PC-3 (cell line): ENCODE results near the gene YIPF6. TPM values are rescaled to one million over a fixed set of nuclear protein-coding genes. Genes with fewer than 3 reads are reported as not detected.

ENCODE experiments used
- ATAC-seq: fragments of 200-7000 bp; cut with Tn5 transposase; 2 replicates; pipeline ENCODE4 v1.9.1; 2020; ENCODE audit warnings: mild to moderate bottlenecking, moderate library complexity
- Bru-seq: library from RNA; stranded (reverse); fragments of 400-500 nt; gene quantifications from one replicate; lab custom pipeline; 2021; lab: Mats Ljungman, UMichigan
- BruChase-seq, 2 experiments: library from RNA; stranded (reverse); fragments of 400-500 nt; gene quantifications; one replicate each; lab custom pipeline; 2021; lab: Mats Ljungman, UMichigan
- BruUV-seq: library from RNA; stranded (reverse); fragments of 400-500 nt; replicated peaks from 2 replicates; lab custom pipeline; 2021; lab: Mats Ljungman, UMichigan
- CTCF ChIA-PET: fragments of 300-600 bp; sonication (Branson Sonifier 250); formaldehyde crosslinking; loops from one replicate; lab custom pipeline; 2022; ENCODE audit warnings: antibody characterized with exemption; lab: Charles Lee
- POLR2A ChIA-PET: fragments of 300-600 bp; sonication (Branson Sonifier 250); formaldehyde crosslinking; loops from one replicate; lab custom pipeline; 2022; ENCODE audit warnings: antibody characterized with exemption; ENCODE audit not compliant: unreplicated experiment; lab: Charles Lee
- DNase-seq: peaks from one replicate; pipeline ENCODE4 v3.0.0-alpha.2; 2015
- H2AFZ ChIP-seq: fragments of 300-600 bp; sonication (generic); 2 replicates; pipeline ENCODE4 v1.6.0; 2016; ENCODE audit warnings: antibody characterized with exemption, low read length
- H3F3A ChIP-seq: fragments of 300-600 bp; sonication (generic); one replicate; pipeline ENCODE4 v1.6.0; 2017; ENCODE audit warnings: antibody characterized with exemption, low read length, control low read depth, mild to moderate bottlenecking; ENCODE audit not compliant: unreplicated experiment
- H3K27ac ChIP-seq: fragments of 300-600 bp; sonication (generic); 2 replicates; pipeline ENCODE4 v1.5.1; 2016; ENCODE audit warnings: mild to moderate bottlenecking, low read length
- H3K27me3 ChIP-seq: fragments of 300-600 bp; sonication (generic); 2 replicates; pipeline ENCODE4 v1.6.1; 2016; ENCODE audit warnings: low read length, mixed read lengths
- H3K36me3 ChIP-seq: fragments of 300-600 bp; sonication (generic); 2 replicates; pipeline ENCODE4 v1.6.1; 2016; ENCODE audit warnings: low read depth, mixed run types, low read length, mixed read lengths
- H3K4me1 ChIP-seq: fragments of 300-600 bp; sonication (generic); 2 replicates; pipeline ENCODE4 v1.5.1; 2016; ENCODE audit warnings: low read length; ENCODE audit not compliant: insufficient read depth
- H3K4me2 ChIP-seq: fragments of 300-600 bp; sonication (generic); 2 replicates; pipeline ENCODE4 v1.6.0; 2016; ENCODE audit warnings: low read length
- H3K4me3 ChIP-seq: fragments of 300-600 bp; sonication (generic); 2 replicates; pipeline ENCODE4 v1.5.1; 2016; ENCODE audit warnings: mild to moderate bottlenecking, low read length, mixed read lengths
- H3K79me2 ChIP-seq: fragments of 300-600 bp; sonication (generic); 2 replicates; pipeline ENCODE4 v1.6.1; 2017; ENCODE audit warnings: low read length, mixed read lengths
- H3K9ac ChIP-seq: fragments of 300-600 bp; sonication (generic); 2 replicates; pipeline ENCODE4 v1.6.0; 2016; ENCODE audit warnings: mild to moderate bottlenecking, low read length
- H3K9me2 ChIP-seq: fragments of 300-600 bp; sonication (generic); replicated peaks from 2 replicates; pipeline ENCODE4 v1.6.1; 2016; ENCODE audit warnings: mixed run types, low read length, mixed read lengths
- H3K9me3 ChIP-seq: fragments of 300-600 bp; sonication (generic); 2 replicates; pipeline ENCODE4 v1.6.1; 2016; ENCODE audit warnings: low read length, mixed read lengths
- H4K20me1 ChIP-seq: fragments of 300-600 bp; sonication (generic); 2 replicates; pipeline ENCODE4 v1.6.1; 2016; ENCODE audit warnings: low read length, mixed read lengths
- EZH2 ChIP-seq: fragments of 300-600 bp; sonication (generic); IDR thresholded peaks from one replicate; pipeline ENCODE4 v1.6.1; 2017; ENCODE audit warnings: antibody characterized with exemption, mild to moderate bottlenecking, low read length; ENCODE audit not compliant: unreplicated experiment
- EZH2phosphoT487 ChIP-seq: fragments of 300-600 bp; sonication (generic); IDR thresholded peaks from 2 replicates; pipeline ENCODE4 v1.6.1; 2018; ENCODE audit warnings: mild to moderate bottlenecking, antibody characterized with exemption, low read length, borderline replicate concordance
- intact Hi-C: fragments of 100-400 bp; cut with micrococcal nuclease; formaldehyde crosslinking; loops from 2 replicates; pipeline ENCODE4 v1.9.0; 2023
- long read RNA-seq: library from polyadenylated mRNA; unstranded; transcript quantifications from one replicate; pipeline ENCODE4 v2.0.0, GENCODE V29; 2021; ENCODE audit not compliant: unreplicated experiment
- total RNA-seq: library from RNA; depleted of rRNA; stranded (reverse); fragments of >200 nt; gene quantifications from 2 replicates; pipeline ENCODE4 v1.2.3, GENCODE V29; 2014; rRNA removed
- TF ChIP-seq, protein P1 (sequence below): fragments of 300-600 bp; sonication (generic); conservative IDR thresholded peaks from 2 replicates; pipeline ENCODE4 v1.5.1; 2017; ENCODE audit warnings: antibody characterized with exemption, low read depth, mild to moderate bottlenecking, low read length

The YIPF6 gene
- total RNA-seq, result 36.1 and 37.0 TPM in 2 replicates
- percentile 89 among the genes with signal in this experiment for Bru-seq, nascent RNA
- percentile 92 among the genes with signal in this experiment for BruChase-seq, experiment 1, labeled RNA remaining after a 6-hour chase
- percentile 93 among the genes with signal in this experiment for BruChase-seq, experiment 2, labeled RNA remaining after a 2-hour chase
- long read RNA-seq, full-length matches to known transcripts, result 145 of 180 reads
- long read RNA-seq, partial matches to known transcripts, result 6 of 180 reads
- long read RNA-seq, other reads (novel, unspliced or antisense), result 29 of 180 reads

- Histone ChIP-seq H3K9me2 (no peaks in the 10 kb centered on the region), H3K4me3 (peak within 1 kb of the TSS; percentile 99), H3K27ac (peak within 1 kb of the TSS; percentile 94), H3F3A (no peaks in the 10 kb centered on the region), H3K4me1 (peaks cover 16% of the 10 kb centered on the region; the same call in 1 of the 2 replicates), H3K9ac (peak within 1 kb of the TSS; percentile 99), H3K36me3 (0 out of 2 replicates have a peak, but pooled peaks cover 10% of the 10 kb centered on the region), H4K20me1 (no peaks in the 10 kb centered on the region), H3K27me3 (no peaks in the 10 kb centered on the region), H3K9me3 (no peaks in the 10 kb centered on the region), H3K4me2 (peak within 1 kb of the TSS; percentile 89), H3K79me2 (peaks cover 57% of the 10 kb centered on the region), H2AFZ (peak within 1 kb of the TSS; percentile 80)
- no TSS peak for BruUV-seq
- ChIA-PET CTCF (no interaction called here), POLR2A (no interaction called here)
- peak; percentile 96 for ATAC-seq
- TF ChIP-seq, protein P1, sequence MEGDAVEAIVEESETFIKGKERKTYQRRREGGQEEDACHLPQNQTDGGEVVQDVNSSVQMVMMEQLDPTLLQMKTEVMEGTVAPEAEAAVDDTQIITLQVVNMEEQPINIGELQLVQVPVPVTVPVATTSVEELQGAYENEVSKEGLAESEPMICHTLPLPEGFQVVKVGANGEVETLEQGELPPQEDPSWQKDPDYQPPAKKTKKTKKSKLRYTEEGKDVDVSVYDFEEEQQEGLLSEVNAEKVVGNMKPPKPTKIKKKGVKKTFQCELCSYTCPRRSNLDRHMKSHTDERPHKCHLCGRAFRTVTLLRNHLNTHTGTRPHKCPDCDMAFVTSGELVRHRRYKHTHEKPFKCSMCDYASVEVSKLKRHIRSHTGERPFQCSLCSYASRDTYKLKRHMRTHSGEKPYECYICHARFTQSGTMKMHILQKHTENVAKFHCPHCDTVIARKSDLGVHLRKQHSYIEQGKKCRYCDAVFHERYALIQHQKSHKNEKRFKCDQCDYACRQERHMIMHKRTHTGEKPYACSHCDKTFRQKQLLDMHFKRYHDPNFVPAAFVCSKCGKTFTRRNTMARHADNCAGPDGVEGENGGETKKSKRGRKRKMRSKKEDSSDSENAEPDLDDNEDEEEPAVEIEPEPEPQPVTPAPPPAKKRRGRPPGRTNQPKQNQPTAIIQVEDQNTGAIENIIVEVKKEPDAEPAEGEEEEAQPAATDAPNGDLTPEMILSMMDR, result no peak
- intact Hi-C loops, result loop anchor here (2.0 kb wide), 2 partner anchors 66 to 302 kb away; partner anchors contain the start of gene OPHN1
- DNase-seq, result peak; percentile 79
Measured at GRCh38 chrX:68498508-68499379, at the start of gene YIPF6. YIPF6 (plus strand) TSS chrX:68499051; CDS start chrX:68499067, 16 bp downstream.

DNA sequence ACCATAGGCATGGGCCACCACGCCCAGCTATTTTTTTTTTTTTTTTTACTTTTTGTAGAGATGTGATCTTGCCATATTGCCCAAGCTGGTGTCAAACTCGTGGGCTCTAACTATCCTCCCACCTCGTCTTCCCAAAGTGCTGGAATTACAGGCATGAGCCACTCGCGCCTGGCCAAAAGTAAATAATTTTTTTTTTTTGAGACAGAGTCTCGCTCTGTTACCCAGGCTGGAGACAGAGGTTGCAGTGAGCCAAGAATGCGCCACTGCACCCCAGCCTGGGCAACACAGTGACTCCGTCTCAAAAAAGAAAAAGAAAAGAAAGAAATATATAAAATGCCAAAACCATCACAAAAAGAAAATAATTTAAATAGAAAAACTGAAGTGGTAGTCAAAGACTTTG is 47.1 kb upstream of the YIPF6 start:
- Histone ChIP-seq H3K36me3 (no peaks in the 10 kb centered on the region), H3K9me2 (no peaks in the 10 kb centered on the region), H2AFZ (no peak overlapping the region), H3K27ac (no peak overlapping the region), H3K4me1 (peaks cover 8% of the 10 kb centered on the region), H4K20me1 (no peaks in the 10 kb centered on the region), H3K4me2 (no peak overlapping the region), H3K79me2 (no peaks in the 10 kb centered on the region), H3K27me3 (no peaks in the 10 kb centered on the region), H3F3A (no peaks in the 10 kb centered on the region), H3K4me3 (no peak overlapping the region), H3K9me3 (no peaks in the 10 kb centered on the region), H3K9ac (no peak overlapping the region)
- POLR2A ChIA-PET, result no interaction called here
- CTCF ChIA-PET, result no interaction called here
- TF ChIP-seq, protein P1, result no peak
- TF ChIP-seq EZH2 (no peak), EZH2phosphoT487 (no peak)
- intact Hi-C loops, result no loop called here
- no peak for DNase-seq
- no TSS peak for BruUV-seq
- ATAC-seq, result no peak
